GM19035 (cell line): ENCODE data around the gene SERPINB13.
A peak's percentile ranks its signal among the peaks of the same experiment; 100 is the strongest.

Experiments
- ATAC-seq: cut with Tn5 transposase; IDR thresholded peaks from one replicate; pipeline ENCODE4 v1.9.1; 2021; ENCODE audit not compliant: unreplicated experiment

Gene SERPINB13

DNA sequence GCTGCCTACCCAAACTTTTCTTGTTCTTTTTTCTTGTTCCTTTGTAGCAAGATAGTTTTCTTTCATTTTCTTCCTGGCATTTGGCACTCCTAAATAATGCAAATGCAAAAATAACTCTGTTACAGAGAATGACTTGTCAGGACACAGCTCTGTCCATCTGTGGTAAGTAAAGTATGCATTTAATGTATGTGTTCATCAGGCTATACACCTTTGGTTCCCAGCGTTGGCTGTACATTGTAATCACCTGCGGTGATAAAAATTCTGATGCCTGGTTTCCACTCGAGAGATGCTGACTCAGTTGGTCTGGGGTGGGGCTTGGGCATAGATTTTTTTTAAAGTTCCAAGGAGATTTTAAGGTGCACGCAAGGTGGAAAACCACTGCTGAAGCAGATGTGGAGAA lies at the start of gene SERPINB13:
SERPINB13 (plus strand) TSS at position 378 of the 400 bp plus-strand sequence. CDS start 1,325 bp downstream, outside the sequence.
- ATAC-seq, result no peak

- ATAC-seq, result no peak
Observed at GRCh38 chr18:63539904-63540510, 47.1 kb upstream of the SERPINB13 start.

DNA sequence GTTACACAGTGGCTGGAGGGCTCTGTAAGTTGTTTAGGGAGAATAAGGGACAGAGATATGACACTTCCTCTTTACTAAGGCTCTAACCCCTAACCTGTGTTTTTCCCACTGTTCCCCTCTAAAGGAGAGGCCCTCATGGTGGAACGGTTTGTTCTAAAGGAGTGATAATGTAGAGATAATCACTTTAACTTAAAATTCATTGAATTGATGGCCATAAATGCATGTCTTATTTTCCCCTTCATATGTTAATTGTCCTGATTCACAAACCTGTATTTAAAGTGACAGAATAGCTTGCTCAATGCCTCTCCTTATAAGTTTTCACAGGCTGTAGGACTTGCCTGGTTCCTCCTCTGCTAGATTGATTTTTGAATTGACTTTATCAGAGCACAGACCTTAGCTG lies 45.1 kb upstream of the SERPINB13 start, which contains the start of gene SERPINB12:
SERPINB12 (plus strand) TSS at position 301 of the 400 bp plus-strand sequence. CDS start 13,791 bp downstream, outside the sequence.
- no peak for ATAC-seq

GRCh38 chr18:63544017-63544416 lies 43.1 kb upstream of the SERPINB13 start:
- no peak for ATAC-seq

- ATAC-seq, result no peak
Observed at GRCh38 chr18:63545000-63545399, 42.1 kb upstream of the SERPINB13 start.

DNA sequence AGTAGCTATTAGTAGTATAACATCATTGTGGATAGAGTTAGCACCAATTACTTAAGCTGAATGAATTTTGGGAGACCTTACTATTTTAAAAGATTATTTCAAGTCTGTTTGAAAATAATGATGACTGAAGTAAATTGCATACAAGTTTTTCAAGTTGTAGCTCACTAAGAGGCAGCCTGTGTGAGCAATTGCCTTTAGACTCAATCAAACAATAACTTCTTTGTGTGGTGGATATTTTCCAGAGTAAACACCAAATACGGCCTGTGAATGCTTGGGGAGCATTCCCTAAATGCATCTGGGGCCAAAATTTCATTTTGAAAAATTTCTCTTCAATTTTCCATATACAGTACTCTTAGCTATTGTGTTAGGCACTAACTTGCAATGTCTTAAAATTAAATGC lies 37.1 kb upstream of the SERPINB13 start:
- ATAC-seq, result no peak

GRCh38 chr18:63551769-63552168 lies 35.4 kb upstream of the SERPINB13 start:
- no peak for ATAC-seq

GRCh38 chr18:63552581-63552980 lies 34.6 kb upstream of the SERPINB13 start:
- no peak for ATAC-seq

DNA sequence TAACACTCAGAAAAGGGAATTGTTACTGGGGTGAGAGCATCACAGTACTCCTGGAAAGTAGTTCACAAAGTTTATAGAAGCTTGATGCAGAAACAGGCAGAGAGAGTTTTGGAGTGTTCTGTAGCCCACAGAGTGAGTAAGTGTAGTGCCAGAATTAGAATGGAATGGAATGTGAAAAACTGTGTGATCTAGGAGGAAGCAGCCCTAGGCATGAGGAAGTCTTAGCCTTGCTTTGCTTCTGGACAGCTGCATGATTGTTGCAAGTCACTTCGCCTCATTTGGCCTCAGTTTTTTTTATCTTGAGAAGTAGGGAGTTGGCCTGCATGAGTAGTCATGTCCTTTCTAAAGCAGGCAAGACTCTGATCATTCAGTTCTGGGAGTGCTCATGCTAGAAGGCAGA lies 34.1 kb upstream of the SERPINB13 start:
- ATAC-seq, result no peak

DNA sequence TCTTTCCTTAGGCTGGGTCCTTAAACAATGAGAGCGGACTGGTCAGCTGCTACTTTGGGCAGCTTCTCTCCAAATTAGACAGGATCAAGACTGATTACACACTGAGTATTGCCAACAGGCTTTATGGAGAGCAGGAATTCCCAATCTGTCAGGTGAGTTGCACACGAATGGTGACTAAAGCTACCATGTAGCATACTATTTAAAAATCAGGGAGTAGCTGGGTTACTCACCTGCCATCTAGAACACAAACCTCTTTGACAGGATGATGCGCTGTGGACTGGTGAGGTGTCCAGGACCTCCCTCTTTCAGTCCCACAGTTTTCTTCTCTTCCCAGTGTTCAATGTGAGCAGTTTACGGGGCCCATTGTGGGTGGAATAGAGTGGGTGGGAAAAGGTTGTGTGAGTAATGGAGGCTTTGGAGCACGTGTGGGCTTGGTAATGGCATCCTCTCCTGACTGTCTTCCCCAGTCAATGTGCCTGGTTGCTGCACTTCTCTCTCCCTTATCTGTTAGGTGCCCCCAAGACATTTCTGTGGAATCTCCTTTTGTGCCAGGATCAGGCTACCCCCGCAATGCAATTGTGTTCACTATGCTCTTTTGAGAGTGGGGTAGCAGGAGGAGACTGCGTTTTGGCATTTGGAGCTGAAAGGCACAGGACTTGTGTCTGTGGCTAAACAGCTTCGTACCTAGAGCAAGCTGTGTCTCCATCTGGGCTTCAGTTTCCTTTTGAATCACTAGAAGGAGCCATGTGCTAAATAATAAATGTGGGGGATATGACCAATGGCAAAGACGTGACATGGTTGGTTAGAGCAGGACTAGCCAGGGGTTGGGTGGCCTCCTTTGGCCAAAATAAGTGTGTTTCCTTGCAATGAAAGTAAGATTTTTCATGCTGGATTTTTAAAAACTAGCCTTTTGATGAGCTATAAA lies 27.3 kb upstream of the SERPINB13 start:
- ATAC-seq, result no peak

GRCh38 chr18:63562284-63562683 lies 24.9 kb upstream of the SERPINB13 start:
- ATAC-seq, result peak; percentile 76

DNA sequence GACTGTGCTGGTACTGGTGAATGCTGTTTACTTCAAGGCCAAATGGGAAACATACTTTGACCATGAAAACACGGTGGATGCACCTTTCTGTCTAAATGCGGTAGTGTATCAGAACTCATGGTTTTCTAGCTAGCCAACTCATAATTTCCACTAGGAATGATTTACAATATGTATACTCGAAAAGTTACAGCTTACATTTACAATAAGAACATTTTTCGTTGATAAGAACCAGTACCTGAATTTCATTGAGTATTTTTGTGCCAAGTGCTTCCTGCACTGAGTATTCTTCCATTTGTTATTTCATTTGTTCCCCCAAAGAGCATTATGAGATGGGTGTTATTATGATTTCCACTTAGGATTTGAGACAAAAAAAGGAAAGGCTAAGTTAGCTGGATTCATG lies 23.1 kb upstream of the SERPINB13 start:
- no peak for ATAC-seq

- ATAC-seq, result no peak
Observed at GRCh38 chr18:63564561-63564960, 22.6 kb upstream of the SERPINB13 start.

DNA sequence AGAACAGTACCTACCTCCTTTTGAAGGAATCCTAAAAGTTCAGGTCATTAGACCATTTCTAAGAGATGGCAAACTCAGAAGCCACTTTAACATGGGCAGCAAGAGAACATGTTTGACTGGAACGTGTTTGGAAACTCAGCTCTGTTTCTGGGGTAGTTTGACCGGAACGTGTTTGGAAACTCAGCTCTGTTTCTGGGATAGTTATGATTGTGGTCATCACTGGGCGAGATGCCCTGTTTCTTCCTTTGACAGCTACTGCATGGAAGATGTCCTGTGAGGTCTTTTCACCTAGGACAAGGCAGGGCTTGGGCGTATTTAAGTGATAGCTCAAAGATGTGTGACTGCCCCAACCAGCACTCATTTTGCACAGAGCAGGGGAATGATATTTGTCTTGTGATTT lies 19.9 kb upstream of the SERPINB13 start:
- no peak for ATAC-seq

GRCh38 chr18:63567825-63568224 lies 19.3 kb upstream of the SERPINB13 start:
- no peak for ATAC-seq

DNA sequence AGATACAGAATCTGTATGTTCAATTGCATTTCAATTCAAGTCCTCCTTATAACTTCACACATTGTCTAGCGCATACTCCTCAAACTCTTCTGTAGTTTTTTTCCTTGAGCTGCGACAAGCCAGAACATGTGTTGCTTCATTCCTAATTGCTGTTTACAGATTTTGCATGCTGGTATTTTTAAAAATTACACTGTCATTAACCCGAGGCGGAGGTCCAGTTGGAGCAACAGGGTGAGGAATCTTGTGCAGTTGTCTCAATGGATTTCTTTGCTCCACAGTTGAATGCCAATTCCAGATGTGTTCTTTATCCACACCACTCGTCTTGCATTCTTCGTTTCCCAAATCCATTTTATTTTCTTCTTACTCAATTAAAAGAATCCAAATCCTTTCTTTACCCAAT lies 16.4 kb upstream of the SERPINB13 start:
- ATAC-seq, result no peak

GRCh38 chr18:63575681-63576080 lies 11.5 kb upstream of the SERPINB13 start:
- no peak for ATAC-seq

GRCh38 chr18:63578357-63578958 lies 8.7 kb upstream of the SERPINB13 start:
- ATAC-seq, result no peak

GRCh38 chr18:63579616-63580015 lies 7.5 kb upstream of the SERPINB13 start:
- no peak for ATAC-seq

GRCh38 chr18:63585988-63586387 lies 1.2 kb upstream of the SERPINB13 start:
- ATAC-seq, result no peak

DNA sequence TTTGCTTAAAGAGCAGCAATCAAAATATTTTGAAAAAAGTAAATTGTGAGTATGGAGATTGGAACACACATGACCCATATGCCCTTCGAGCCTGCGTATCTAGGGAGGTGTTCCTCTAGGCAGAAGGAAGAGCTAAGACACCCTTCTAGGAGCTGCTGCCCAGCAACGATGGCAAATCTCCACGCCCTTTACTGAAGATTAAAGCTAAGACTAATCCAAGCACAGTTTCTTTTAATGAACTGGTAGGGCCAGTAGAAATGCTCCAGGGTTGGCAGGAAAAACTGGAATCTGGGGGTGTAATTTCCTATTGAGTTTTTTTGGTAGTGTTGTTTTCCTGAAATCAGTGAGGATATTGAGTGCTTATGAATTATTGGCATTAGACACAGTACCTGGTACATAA lies 712 bp upstream of the SERPINB13 start:
- no peak for ATAC-seq

GRCh38 chr18:63588909-63589308 lies 1.8 kb downstream of the SERPINB13 start:
- no peak for ATAC-seq
